GM12873 (cell line): ENCODE results near the gene TRABD2B.

ENCODE experiments used
- TF ChIP-seq, protein P1 (sequence below): IDR thresholded peaks from 2 replicates; pipeline ENCODE4 v1.5.1; 2012; ENCODE audit warnings: low read depth, mild to moderate bottlenecking, moderate library complexity, low read length, control low read depth; ENCODE audit not compliant: insufficient read depth; ENCODE audit errors: missing control alignments

TRABD2B gene

DNA sequence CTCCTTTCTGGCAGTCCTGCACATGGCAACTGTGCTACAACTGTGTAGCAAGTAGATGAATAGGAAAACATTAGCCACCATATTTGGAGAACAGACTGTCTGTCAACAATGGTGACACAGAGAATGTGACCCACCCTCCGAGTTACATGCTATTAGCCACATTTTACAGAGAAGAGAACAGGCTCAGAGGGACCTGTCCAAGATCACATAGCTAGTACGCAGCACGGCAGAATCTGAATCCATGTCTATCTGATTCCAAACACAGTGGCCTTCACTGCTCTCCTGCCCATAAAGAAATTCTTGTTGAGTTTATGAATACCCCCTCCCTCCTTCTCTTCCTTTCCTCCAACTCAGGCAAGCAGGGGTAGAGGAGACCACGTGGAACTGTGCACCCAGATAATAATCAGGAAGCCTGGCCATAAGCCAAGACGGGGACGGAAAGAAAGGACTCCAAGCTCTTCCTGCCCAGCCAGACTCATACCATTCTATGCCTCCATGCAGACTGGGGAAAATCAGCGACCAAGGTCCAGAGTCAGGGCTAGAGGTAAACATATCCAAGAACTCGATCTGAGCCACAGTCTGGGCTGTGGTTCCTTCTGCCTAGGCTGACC, 78.8 kb downstream of the TRABD2B start:
- TF ChIP-seq, protein P1, sequence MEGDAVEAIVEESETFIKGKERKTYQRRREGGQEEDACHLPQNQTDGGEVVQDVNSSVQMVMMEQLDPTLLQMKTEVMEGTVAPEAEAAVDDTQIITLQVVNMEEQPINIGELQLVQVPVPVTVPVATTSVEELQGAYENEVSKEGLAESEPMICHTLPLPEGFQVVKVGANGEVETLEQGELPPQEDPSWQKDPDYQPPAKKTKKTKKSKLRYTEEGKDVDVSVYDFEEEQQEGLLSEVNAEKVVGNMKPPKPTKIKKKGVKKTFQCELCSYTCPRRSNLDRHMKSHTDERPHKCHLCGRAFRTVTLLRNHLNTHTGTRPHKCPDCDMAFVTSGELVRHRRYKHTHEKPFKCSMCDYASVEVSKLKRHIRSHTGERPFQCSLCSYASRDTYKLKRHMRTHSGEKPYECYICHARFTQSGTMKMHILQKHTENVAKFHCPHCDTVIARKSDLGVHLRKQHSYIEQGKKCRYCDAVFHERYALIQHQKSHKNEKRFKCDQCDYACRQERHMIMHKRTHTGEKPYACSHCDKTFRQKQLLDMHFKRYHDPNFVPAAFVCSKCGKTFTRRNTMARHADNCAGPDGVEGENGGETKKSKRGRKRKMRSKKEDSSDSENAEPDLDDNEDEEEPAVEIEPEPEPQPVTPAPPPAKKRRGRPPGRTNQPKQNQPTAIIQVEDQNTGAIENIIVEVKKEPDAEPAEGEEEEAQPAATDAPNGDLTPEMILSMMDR = no peak

DNA sequence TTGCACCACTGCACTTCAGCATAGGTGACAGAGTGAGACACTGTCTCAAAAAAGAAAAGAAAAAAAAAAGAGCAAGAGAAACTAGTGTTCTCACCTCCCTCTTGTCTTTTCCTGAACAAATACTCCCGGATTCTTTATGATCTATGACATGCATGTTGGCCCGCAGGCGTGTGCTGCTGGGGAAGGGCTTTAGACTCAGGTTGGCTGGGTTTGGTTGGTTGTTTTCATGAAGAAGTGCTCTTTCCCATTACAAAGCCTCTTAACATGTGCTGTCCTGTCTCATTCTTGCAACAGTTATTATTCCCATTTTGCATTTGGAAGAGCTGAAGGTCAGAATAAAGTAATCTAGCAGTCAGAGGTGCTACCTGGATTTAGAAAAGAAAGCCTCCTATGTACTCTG, 79.5 kb downstream of the TRABD2B start:
- TF ChIP-seq, protein P1 = no peak

DNA sequence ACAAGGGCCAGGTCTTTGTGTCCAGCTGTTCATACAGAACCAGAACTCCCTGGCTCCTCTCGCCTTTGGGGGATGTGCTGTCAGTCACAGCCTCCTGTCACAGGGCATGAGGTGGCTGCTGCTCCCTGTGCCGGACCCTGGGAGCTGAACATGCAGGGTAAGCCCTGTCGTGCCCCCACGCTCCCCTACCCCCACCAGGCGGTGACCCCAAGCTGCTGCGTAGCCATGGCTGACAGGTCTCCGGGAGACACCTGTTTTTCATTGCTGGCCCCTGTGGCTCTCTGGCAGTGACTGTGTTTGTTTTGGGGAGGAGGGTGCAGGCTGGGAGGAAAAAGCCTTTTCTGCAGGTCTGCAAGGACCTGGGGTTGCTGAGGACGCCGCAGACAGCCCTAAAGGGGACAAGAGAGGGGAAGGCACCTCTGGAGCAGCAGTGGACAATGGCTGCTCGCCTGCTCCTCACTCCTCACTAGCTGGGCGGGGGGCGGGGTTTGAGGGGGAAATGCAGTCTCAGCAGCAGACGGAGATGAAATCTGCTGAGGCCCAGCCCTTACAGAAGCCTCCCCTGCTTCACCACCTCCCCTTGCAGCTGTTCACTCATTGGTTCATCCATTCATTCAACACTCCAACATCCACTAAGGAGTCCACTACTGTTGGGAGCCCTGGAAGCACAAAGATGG, 81.4 kb downstream of the TRABD2B start:
- TF ChIP-seq, protein P1 = no peak

DNA sequence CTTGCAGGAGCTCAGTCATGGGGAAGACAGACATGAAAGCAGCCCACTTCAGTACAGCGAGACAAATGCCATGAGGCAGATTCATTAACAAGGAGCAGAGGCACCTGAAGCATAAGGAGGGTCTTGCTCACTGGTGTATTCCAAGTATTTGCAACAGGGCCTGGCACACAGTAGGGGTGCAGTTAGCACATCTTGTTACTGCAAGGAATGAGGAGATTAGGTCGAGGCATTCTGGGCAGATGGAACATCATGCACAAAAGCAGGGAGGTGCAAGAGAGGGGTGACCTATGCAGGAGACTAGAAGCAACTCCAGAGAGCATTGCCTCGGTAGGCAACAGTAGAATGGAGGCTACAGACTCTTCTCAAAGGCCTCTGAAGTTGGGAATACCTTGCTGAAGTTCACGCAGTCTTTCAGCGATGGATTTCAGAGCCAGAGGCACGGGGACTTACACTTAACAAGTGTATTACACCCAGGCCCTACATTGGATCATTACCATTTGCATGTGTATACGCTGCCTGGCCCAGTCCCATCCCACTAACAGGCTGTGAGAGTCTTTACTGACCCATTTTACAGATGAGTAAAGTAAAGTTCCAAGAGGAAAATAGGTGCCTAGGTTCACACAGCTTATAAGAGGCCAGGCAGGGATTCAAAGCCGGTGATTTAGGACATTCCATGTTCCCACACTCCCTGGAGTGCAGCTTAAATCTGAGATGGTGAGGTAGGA, 82.1 kb downstream of the TRABD2B start:
- TF ChIP-seq, protein P1 = no peak

DNA sequence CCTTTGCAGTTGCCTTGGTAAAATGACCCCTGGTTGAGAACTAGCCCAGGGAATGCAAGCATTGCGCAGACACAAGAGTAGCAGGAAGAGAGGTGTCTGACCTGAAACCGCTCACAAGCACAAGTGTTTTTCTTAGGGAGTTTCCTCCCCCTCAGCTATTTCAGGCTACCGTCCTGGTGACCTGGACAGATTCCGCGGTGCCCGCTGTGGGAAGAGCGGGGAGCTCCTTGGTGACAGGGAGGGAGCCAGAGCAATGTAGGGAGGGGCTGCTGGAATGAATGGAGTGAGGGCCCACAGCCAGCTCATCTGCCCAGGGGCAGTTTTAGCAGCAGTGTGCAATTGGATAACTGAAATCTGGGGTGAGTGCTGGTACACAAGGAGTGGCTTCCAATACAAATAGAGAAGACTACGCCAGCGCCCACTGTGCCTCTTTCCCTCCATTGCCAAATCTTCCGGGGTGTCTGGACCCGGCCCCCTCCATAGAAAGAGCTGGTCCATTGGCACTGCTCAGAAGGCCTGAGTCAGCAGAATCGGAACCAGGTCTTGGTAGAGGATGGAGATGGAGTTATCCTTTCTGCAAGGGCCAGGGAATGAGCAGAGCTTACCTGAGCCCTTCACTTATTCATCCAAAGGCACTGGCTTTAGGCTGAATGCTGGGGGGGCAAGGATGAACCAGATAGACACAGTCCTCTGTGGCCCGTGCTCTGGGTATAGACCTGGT, 82.8 kb downstream of the TRABD2B start:
- TF ChIP-seq, protein P1 = no peak

DNA sequence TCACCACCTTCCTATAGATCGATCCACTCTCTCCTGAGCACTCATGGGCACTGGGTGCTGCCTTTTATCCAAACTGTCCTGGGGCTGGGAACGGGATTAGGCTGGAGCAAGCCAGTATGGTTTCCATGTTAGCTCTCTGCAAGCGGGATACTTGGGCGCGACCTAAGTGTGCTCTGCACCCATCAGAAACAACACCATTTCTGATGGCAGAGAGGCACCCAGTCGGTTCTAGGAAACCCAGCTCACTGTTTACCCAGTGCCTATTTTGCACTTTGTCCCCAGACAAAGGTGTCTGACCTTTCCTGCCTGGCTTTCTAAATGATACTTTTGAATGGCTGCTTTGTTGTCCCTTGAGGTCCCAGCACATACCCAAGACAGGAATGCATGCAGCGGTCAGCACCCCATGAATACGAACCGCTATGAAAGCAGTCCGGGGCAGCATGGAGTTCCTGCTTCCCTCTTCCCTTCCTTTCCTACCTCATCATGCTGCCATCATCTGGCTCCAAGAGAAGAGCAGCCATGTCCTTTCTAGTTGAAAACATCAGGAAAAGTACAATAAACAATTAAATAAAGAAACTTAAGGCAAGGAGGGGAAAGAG, 83.9 kb downstream of the TRABD2B start:
- TF ChIP-seq, protein P1 = no peak
